H9 (cell line): ENCODE data around the gene PTPRK. TPM values are rescaled to one million over a fixed set of nuclear protein-coding genes. Genes with fewer than 3 reads are reported as not detected.

ENCODE experiments used
- DNase-seq: peaks from one replicate; pipeline ENCODE4 v3.0.0-alpha.2; 2017
- H2AFZ ChIP-seq: one replicate; pipeline ENCODE4 v1.6.1; 2013; ENCODE audit warnings: mild to moderate bottlenecking, low read length, control low read depth, moderate library complexity
- H2AK5ac ChIP-seq: 2 replicates; pipeline ENCODE4 v1.6.1; 2013; ENCODE audit warnings: low read length, control low read depth, mixed read lengths; ENCODE audit not compliant: insufficient read length
- H2BK120ac ChIP-seq: one replicate; pipeline ENCODE4 v1.6.1; 2013; ENCODE audit warnings: low read depth, mild to moderate bottlenecking, low read length, control low read depth, inconsistent platforms; ENCODE audit not compliant: poor library complexity, severe bottlenecking
- H2BK12ac ChIP-seq: 2 replicates; pipeline ENCODE4 v1.6.1; 2013; ENCODE audit warnings: low read length, control low read depth, mixed read lengths, low read depth; ENCODE audit not compliant: insufficient read length
- H2BK15ac ChIP-seq: 2 replicates; pipeline ENCODE4 v1.6.1; 2013; ENCODE audit warnings: low read depth, low read length, control low read depth
- H2BK20ac ChIP-seq: one replicate; pipeline ENCODE4 v1.6.1; 2013; ENCODE audit warnings: low read depth, mild to moderate bottlenecking, low read length, control low read depth, inconsistent platforms; ENCODE audit not compliant: poor library complexity, severe bottlenecking
- H2BK5ac ChIP-seq: 2 replicates; pipeline ENCODE4 v1.6.1; 2013; ENCODE audit warnings: low read length, control low read depth, mixed read lengths; ENCODE audit not compliant: insufficient read length
- H3K14ac ChIP-seq: 2 replicates; pipeline ENCODE4 v1.6.1; 2013; ENCODE audit warnings: low read length, control low read depth; ENCODE audit not compliant: insufficient read depth
- H3K18ac ChIP-seq: 2 replicates; pipeline ENCODE4 v1.6.1; 2013; ENCODE audit warnings: low read depth, mild to moderate bottlenecking, mixed read lengths, low read length, control low read depth; ENCODE audit not compliant: insufficient read length
- H3K23ac ChIP-seq: 2 replicates; pipeline ENCODE4 v1.6.1; 2013; ENCODE audit warnings: low read length, control low read depth, mixed read lengths, low read depth; ENCODE audit not compliant: insufficient read length
- H3K23me2 ChIP-seq: 2 replicates; pipeline ENCODE4 v1.6.1; 2013; ENCODE audit warnings: low read depth, mild to moderate bottlenecking, mixed read lengths, low read length, control low read depth; ENCODE audit not compliant: insufficient read length, poor library complexity, severe bottlenecking
- H3K27ac ChIP-seq: 2 replicates; pipeline ENCODE4 v1.5.1; 2013; ENCODE audit warnings: low read length, control low read depth, mixed read lengths, low read depth; ENCODE audit not compliant: insufficient read length
- H3K27me3 ChIP-seq: 2 replicates; pipeline ENCODE4 v1.6.1; 2013; ENCODE audit warnings: low read length, control low read depth, inconsistent platforms; ENCODE audit not compliant: insufficient read depth
- H3K4ac ChIP-seq: 2 replicates; pipeline ENCODE4 v1.6.1; 2013; ENCODE audit warnings: low read depth, mild to moderate bottlenecking, control low read depth, inconsistent platforms, low read length, moderate library complexity
- H3K4me1 ChIP-seq: 2 replicates; pipeline ENCODE4 v1.6.1; 2013; ENCODE audit warnings: low read length, control low read depth, inconsistent platforms; ENCODE audit not compliant: insufficient read depth
- H3K4me2 ChIP-seq: 2 replicates; pipeline ENCODE4 v1.6.1; 2013; ENCODE audit warnings: low read length, control low read depth, mixed read lengths; ENCODE audit not compliant: insufficient read length, insufficient read depth
- H3K56ac ChIP-seq: 2 replicates; pipeline ENCODE4 v1.6.1; 2013; ENCODE audit warnings: low read depth, mild to moderate bottlenecking, mixed read lengths, low read length, control low read depth; ENCODE audit not compliant: insufficient read length
- H3K79me1 ChIP-seq: 2 replicates; pipeline ENCODE4 v1.6.1; 2013; ENCODE audit warnings: low read depth, mild to moderate bottlenecking, moderate library complexity, low read length, control low read depth, inconsistent platforms; ENCODE audit not compliant: insufficient read depth, poor library complexity, severe bottlenecking
- H3K79me2 ChIP-seq: 2 replicates; pipeline ENCODE4 v1.6.1; 2013; ENCODE audit warnings: low read length, control low read depth, inconsistent platforms; ENCODE audit not compliant: insufficient read depth
- H3K9ac ChIP-seq: 2 replicates; pipeline ENCODE4 v1.6.1; 2013; ENCODE audit warnings: low read length, control low read depth, mixed read lengths; ENCODE audit not compliant: insufficient read length; ENCODE audit errors: extremely low read depth
- H3K9me3 ChIP-seq: one replicate; pipeline ENCODE4 v1.6.1; 2013; ENCODE audit warnings: low read depth, low read length, inconsistent platforms; ENCODE audit not compliant: control insufficient read depth
- H3T11ph ChIP-seq: one replicate; pipeline ENCODE4 v1.6.1; 2013; ENCODE audit warnings: mild to moderate bottlenecking, low read length, control low read depth, inconsistent platforms
- H4K20me1 ChIP-seq: one replicate; pipeline ENCODE4 v1.6.1; 2013; ENCODE audit not compliant: control insufficient read depth, insufficient read length, insufficient read depth
- H4K5ac ChIP-seq: 2 replicates; pipeline ENCODE4 v1.6.1; 2013; ENCODE audit warnings: low read depth, mild to moderate bottlenecking, mixed read lengths, low read length, control low read depth; ENCODE audit not compliant: insufficient read length
- H4K8ac ChIP-seq: replicated peaks from 2 replicates; pipeline ENCODE4 v1.6.1; 2013; ENCODE audit warnings: low read length, control low read depth, mixed read lengths, low read depth; ENCODE audit not compliant: insufficient read length
- H4K91ac ChIP-seq: 2 replicates; pipeline ENCODE4 v1.6.1; 2013; ENCODE audit warnings: low read depth, mild to moderate bottlenecking, moderate library complexity, mixed read lengths, low read length, control low read depth; ENCODE audit not compliant: insufficient read length
- H3K27ac Mint-ChIP-seq, 3 experiments: 2 replicates in 2 of 3; 3 replicates in 1 of 3; pipeline ENCODE4 v1.8.0; 2020 to 2021; ENCODE audit warnings: mixed read lengths in 3 of 3, mild to moderate bottlenecking in 1 of 3, moderate library complexity in 1 of 3
- H3K27me3 Mint-ChIP-seq: 2 replicates; pipeline ENCODE4 v1.8.0; 2021; ENCODE audit warnings: low read depth, mild to moderate bottlenecking, moderate library complexity, mixed read lengths
- H3K36me3 Mint-ChIP-seq, 3 experiments: 2 replicates in 2 of 3; 3 replicates in 1 of 3; pipeline ENCODE4 v1.8.0; 2020 to 2021; ENCODE audit warnings: low read depth in 3 of 3, mixed read lengths in 3 of 3; ENCODE audit not compliant: insufficient read depth in 1 of 3
- H3K4me1 Mint-ChIP-seq, 2 experiments: 2 replicates each; pipeline ENCODE4 v1.8.0; 2020; ENCODE audit warnings: mixed read lengths in 2 of 2
- H3K4me3 Mint-ChIP-seq, 2 experiments: 2 replicates in 1 of 2; 3 replicates in 1 of 2; pipeline ENCODE4 v1.8.0; 2020 to 2021; ENCODE audit warnings: mild to moderate bottlenecking in 2 of 2, mixed read lengths in 2 of 2, moderate library complexity in 1 of 2
- H3K9me3 Mint-ChIP-seq, 2 experiments: 2 replicates in 1 of 2; 3 replicates in 1 of 2; pipeline ENCODE4 v1.8.0; 2020; ENCODE audit warnings: mild to moderate bottlenecking in 2 of 2, mixed read lengths in 2 of 2, moderate library complexity in 1 of 2
- CTCF ChIP-seq: fragments of 200-600 bp; sonication (generic); conservative IDR thresholded peaks from 3 replicates; pipeline ENCODE4 v1.8.0; 2021; ENCODE audit warnings: antibody characterized with exemption, mild to moderate bottlenecking
- WGBS: extraction: QIAGEN DNeasy Blood & Tissue Kit; methylation state at CpG from one replicate; pipeline ENCODE4 v1.1.7; 2013; ENCODE audit warnings: missing lambda C conversion rate, low lambda C conversion rate, mixed read lengths; ENCODE audit not compliant: insufficient read length; ENCODE audit errors: extremely low coverage; 5-methylcytosine and 5-hydroxymethylcytosine counted together
- total RNA-seq: library from RNA; stranded (reverse); gene quantifications from 2 replicates; pipeline ENCODE4 v1.2.1, GENCODE V29; 2021

Gene PTPRK
- total RNA-seq, 1 experiment from 2014 or later: 47.9 TPM

GRCh38 chr6:128036808-128037570 lies 483.4 kb downstream of the PTPRK start:
- Histone ChIP-seq H3K23me2 (no peaks in the 10 kb centered on the region), H3K79me2 (no peaks in the 10 kb centered on the region), H3K4me2 (no peak overlapping the region), H2AK5ac (no peak overlapping the region), H3T11ph (no peak overlapping the region), H3K9ac (no peak overlapping the region), H2BK5ac (no peak overlapping the region), H3K27me3 (no peaks in the 10 kb centered on the region), H2BK20ac (no peak overlapping the region), H3K56ac (no peak overlapping the region), H3K4me1 (no peaks in the 10 kb centered on the region), H3K18ac (no peak overlapping the region), H3K14ac (no peak overlapping the region), H3K4ac (no peak overlapping the region), H3K27ac (no peak overlapping the region), H2BK120ac (no peak overlapping the region), H2BK12ac (no peak overlapping the region), H4K8ac (no peak overlapping the region), H2AFZ (no peak overlapping the region), H3K23ac (no peak overlapping the region), H3K79me1 (no peaks in the 10 kb centered on the region), H2BK15ac (no peak overlapping the region), H4K5ac (no peak overlapping the region), H4K91ac (no peak overlapping the region), H4K20me1 (no peaks in the 10 kb centered on the region), H3K9me3 (no peaks in the 10 kb centered on the region)
- H3K4me1 Mint-ChIP-seq: no peaks in the 10 kb centered on the region
- peaks cover 0 to 3% (median 0%) of the 10 kb centered on the region in 3 experiments; a peak in 1 of 7 replicates for H3K36me3 Mint-ChIP-seq
- no peak overlapping the region for H3K4me3 Mint-ChIP-seq
- DNase-seq: no peak
- no peak for TF ChIP-seq CTCF
- WGBS: no CpG with 5 or more reads among the region's 7 CpGs
- no peaks in the 10 kb centered on the region for H3K27me3 Mint-ChIP-seq
- no peaks in the 10 kb centered on the region for H3K9me3 Mint-ChIP-seq
- H3K27ac Mint-ChIP-seq: no peak overlapping the region; a peak in 1 of 7 replicates
